IMR-90 (cell line): ENCODE results near the gene CADM4. TPM values are rescaled to one million over a fixed set of nuclear protein-coding genes. Genes with fewer than 3 reads are reported as not detected.

Source experiments
- ATAC-seq: fragments of 200-7000 bp; cut with Tn5 transposase; 2 replicates; pipeline ENCODE4 v1.9.1; 2020; ENCODE audit warnings: low read depth, mild to moderate bottlenecking, moderate library complexity
- BruUV-seq: library from RNA; stranded (reverse); fragments of 400-500 nt; replicated peaks from 2 replicates; lab custom pipeline; 2021; lab: Mats Ljungman, UMichigan
- CTCF ChIA-PET: fragments of 300-600 bp; formaldehyde crosslinking; extraction: SDS; loops from one replicate; lab custom pipeline; 2021; ENCODE audit warnings: antibody characterized with exemption; lab: Yijun Ruan, JAX
- POLR2A ChIA-PET: fragments of 300-600 bp; sonication (Branson Sonifier 250); formaldehyde crosslinking; loops from one replicate; lab custom pipeline; 2022; ENCODE audit warnings: antibody characterized with exemption; ENCODE audit not compliant: unreplicated experiment; lab: Charles Lee
- DNase-seq: peaks from one replicate; pipeline ENCODE4 v3.0.0; 2013
- H2AFZ ChIP-seq: replicated peaks from 2 replicates; pipeline ENCODE3; 2013; ENCODE audit warnings: low read length, mild to moderate bottlenecking; ENCODE audit not compliant: poor library complexity
- H2AK5ac ChIP-seq: 2 replicates; pipeline ENCODE4 v1.6.1; 2013; ENCODE audit warnings: low read depth, low read length, inconsistent platforms
- H2AK9ac ChIP-seq: replicated peaks from 2 replicates; pipeline ENCODE3; 2013; ENCODE audit warnings: mild to moderate bottlenecking, low read depth, low read length, moderate library complexity; ENCODE audit not compliant: poor library complexity
- H2BK120ac ChIP-seq: 2 replicates; pipeline ENCODE4 v1.6.1; 2013; ENCODE audit warnings: low read depth, low read length, inconsistent platforms
- H2BK15ac ChIP-seq: 3 replicates; pipeline ENCODE4 v1.6.1; 2013; ENCODE audit warnings: low read depth, low read length, inconsistent platforms
- H2BK20ac ChIP-seq: 2 replicates; pipeline ENCODE4 v1.6.1; 2013; ENCODE audit warnings: low read depth, mild to moderate bottlenecking, inconsistent platforms, low read length, moderate library complexity
- H2BK5ac ChIP-seq: 2 replicates; pipeline ENCODE4 v1.6.1; 2013; ENCODE audit warnings: mild to moderate bottlenecking, low read depth, low read length, inconsistent platforms; ENCODE audit not compliant: poor library complexity, severe bottlenecking
- H3K14ac ChIP-seq: replicated peaks from 2 replicates; pipeline ENCODE4 v1.6.1; 2013; ENCODE audit warnings: low read depth, low read length, inconsistent platforms
- H3K18ac ChIP-seq: 2 replicates; pipeline ENCODE4 v1.6.1; 2013; ENCODE audit warnings: low read depth, low read length, control low read depth
- H3K23ac ChIP-seq: 2 replicates; pipeline ENCODE4 v1.6.1; 2013; ENCODE audit warnings: low read depth, low read length, inconsistent platforms
- H3K27ac ChIP-seq: 2 replicates; pipeline ENCODE4 v1.5.1; 2013; ENCODE audit warnings: mild to moderate bottlenecking, control low read depth, low read length; ENCODE audit not compliant: insufficient read depth
- H3K27me3 ChIP-seq: 2 replicates; pipeline ENCODE4 v1.6.1; 2013; ENCODE audit warnings: low read length; ENCODE audit not compliant: control insufficient read depth, insufficient read depth
- H3K36me3 ChIP-seq: 2 replicates; pipeline ENCODE4 v1.6.1; 2013; ENCODE audit warnings: low read length, mixed read lengths; ENCODE audit not compliant: control insufficient read depth, insufficient read depth
- H3K4ac ChIP-seq: 2 replicates; pipeline ENCODE4 v1.6.1; 2013; ENCODE audit warnings: low read depth, low read length, inconsistent platforms
- H3K4me1 ChIP-seq: 2 replicates; pipeline ENCODE4 v1.6.1; 2013; ENCODE audit warnings: low read length, mixed read lengths; ENCODE audit not compliant: control insufficient read depth, insufficient read depth
- H3K4me2 ChIP-seq: 2 replicates; pipeline ENCODE4 v1.6.1; 2013; ENCODE audit warnings: low read depth, mild to moderate bottlenecking, control low read depth, low read length, moderate library complexity
- H3K4me3 ChIP-seq: 2 replicates; pipeline ENCODE4 v1.5.1; 2013; ENCODE audit warnings: low read depth, mild to moderate bottlenecking, control low read depth, low read length, moderate library complexity; ENCODE audit not compliant: insufficient read depth
- H3K56ac ChIP-seq: 2 replicates; pipeline ENCODE4 v1.6.1; 2013; ENCODE audit warnings: low read length, inconsistent platforms; ENCODE audit not compliant: insufficient read depth; ENCODE audit errors: extremely low read depth
- H3K79me1 ChIP-seq, 2 experiments: 2 replicates each; pipeline ENCODE4 v1.6.1; 2013; ENCODE audit warnings: low read length in 2 of 2, inconsistent platforms in 1 of 2, low read depth in 1 of 2
- H3K9ac ChIP-seq: 2 replicates; pipeline ENCODE4 v1.6.1; 2013; ENCODE audit warnings: low read depth, low read length, control low read depth
- H3K9me1 ChIP-seq: 2 replicates; pipeline ENCODE4 v1.6.1; 2013; ENCODE audit warnings: low read length, inconsistent platforms; ENCODE audit not compliant: insufficient read depth
- H3K9me3 ChIP-seq: 2 replicates; pipeline ENCODE4 v1.6.1; 2013; ENCODE audit warnings: low read length; ENCODE audit not compliant: control insufficient read depth, insufficient read depth
- H4K20me1 ChIP-seq: 2 replicates; pipeline ENCODE4 v1.6.1; 2013; ENCODE audit warnings: low read length, inconsistent platforms; ENCODE audit not compliant: insufficient read depth
- H4K5ac ChIP-seq: 2 replicates; pipeline ENCODE4 v1.6.1; 2013; ENCODE audit warnings: mild to moderate bottlenecking, low read depth, low read length, control low read depth
- H4K8ac ChIP-seq, 2 experiments: 2 replicates each; pipeline ENCODE4 v1.6.1; 2013; ENCODE audit warnings: low read depth in 2 of 2, low read length in 2 of 2, control low read depth in 1 of 2, inconsistent platforms in 1 of 2
- H4K91ac ChIP-seq: 2 replicates; pipeline ENCODE4 v1.6.1; 2013; ENCODE audit warnings: low read depth, low read length, inconsistent platforms; ENCODE audit not compliant: insufficient read depth
- BHLHE40 ChIP-seq: fragments of 150-350 bp; IDR thresholded peaks from 2 replicates; pipeline ENCODE4 v1.6.1; 2016; ENCODE audit warnings: mild to moderate bottlenecking, low read depth, low read length
- CEBPB ChIP-seq: IDR thresholded peaks from 2 replicates; pipeline ENCODE4 v1.6.1; 2012; ENCODE audit warnings: low read depth, low read length, improper control_type of control experiment
- CHD1 ChIP-seq: IDR thresholded peaks from 2 replicates; pipeline ENCODE4 v1.6.1; 2012; ENCODE audit warnings: low read depth, low read length, improper control_type of control experiment
- FOS ChIP-seq: fragments of 150-350 bp; IDR thresholded peaks from 2 replicates; pipeline ENCODE4 v1.6.1; 2016; ENCODE audit warnings: low read depth, low read length
- MAFK ChIP-seq: IDR thresholded peaks from 2 replicates; pipeline ENCODE4 v1.6.1; 2012; ENCODE audit warnings: low read depth, low read length, improper control_type of control experiment
- MAZ ChIP-seq: IDR thresholded peaks from 2 replicates; pipeline ENCODE4 v1.6.1; 2012; ENCODE audit warnings: low read depth, mild to moderate bottlenecking, low read length, improper control_type of control experiment, moderate library complexity, borderline replicate concordance
- NFE2L2 ChIP-seq: fragments of 150-350 bp; IDR thresholded peaks from 2 replicates; pipeline ENCODE4 v1.6.1; 2016; ENCODE audit warnings: low read depth, mild to moderate bottlenecking, low read length
- POLR2A ChIP-seq: IDR thresholded peaks from 2 replicates; pipeline ENCODE4 v1.6.1; 2012; ENCODE audit warnings: mild to moderate bottlenecking, low read depth, low read length
- RCOR1 ChIP-seq: IDR thresholded peaks from 2 replicates; pipeline ENCODE4 v1.6.1; 2012; ENCODE audit warnings: mild to moderate bottlenecking, low read length, improper control_type of control experiment; ENCODE audit not compliant: insufficient replicate concordance
- RFX5 ChIP-seq: IDR thresholded peaks from 2 replicates; pipeline ENCODE4 v1.8.0; 2012; ENCODE audit warnings: low read depth, mild to moderate bottlenecking, low read length, moderate library complexity
- SMC3 ChIP-seq: fragments of 150-350 bp; IDR thresholded peaks from 2 replicates; pipeline ENCODE4 v1.6.1; 2016; ENCODE audit warnings: low read depth, mild to moderate bottlenecking, antibody characterized with exemption, low read length, moderate library complexity
- WGBS, 2 experiments: methylation state at CpG; one replicate each; pipeline versions ENCODE4 v1.1.5 to v1.1.7; 2013; ENCODE audit warnings: missing lambda C conversion rate in 2 of 2; ENCODE audit not compliant: insufficient read length in 1 of 2; ENCODE audit errors: extremely low coverage in 2 of 2; 5-methylcytosine and 5-hydroxymethylcytosine counted together
- dilution Hi-C: fragments of 300-500 bp; cut with HindIII; formaldehyde crosslinking; loops from one replicate; pipeline ENCODE4 v1.14.3; 2018; ENCODE audit warnings: low sequenced_read_pairs; ENCODE audit not compliant: unreplicated experiment
- in situ Hi-C: fragments of 300-500 bp; cut with MboI; formaldehyde crosslinking; loops from 3 replicates; pipeline ENCODE4 v1.14.3; 2019; ENCODE audit warnings: low sequenced_read_pairs, inconsistent platforms, mixed read lengths
- intact Hi-C: fragments of 100-400 bp; cut with micrococcal nuclease; formaldehyde crosslinking; loops from 2 replicates; pipeline ENCODE4 v1.10.0; 2022
- polyA plus RNA-seq, 3 experiments: library from polyadenylated mRNA; depleted of rRNA; stranded (reverse); fragments of >200 nt; gene quantifications; 2 replicates each; pipeline ENCODE4 v1.2.3, GENCODE V29; 2012; ENCODE audit warnings: low replicate concordance in 1 of 3
- total RNA-seq: library from RNA; depleted of rRNA; stranded (reverse); fragments of >200 nt; gene quantifications from 2 replicates; pipeline ENCODE4 v1.2.3, GENCODE V29; 2012
- TF ChIP-seq, protein P1 (sequence below): fragments of 150-350 bp; IDR thresholded peaks from 2 replicates; pipeline ENCODE4 v1.6.1; 2016; ENCODE audit warnings: low read depth, mild to moderate bottlenecking, low read length, moderate library complexity, borderline replicate concordance
- TF ChIP-seq, protein P2 (sequence below): conservative IDR thresholded peaks from 2 replicates; pipeline ENCODE4 v1.5.1; 2012; ENCODE audit warnings: mild to moderate bottlenecking, low read depth, low read length, improper control_type of control experiment
- TF ChIP-seq, protein P3 (sequence below): fragments of 150-350 bp; IDR thresholded peaks from 2 replicates; pipeline ENCODE4 v1.6.1; 2017; ENCODE audit warnings: mild to moderate bottlenecking, antibody characterized with exemption, low read length, low read depth

The CADM4 gene
- total and polyA plus RNA-seq, 2 of the 4 experiments (the other 2 are of a cell fraction): 2.0 to 4.9 TPM

DNA sequence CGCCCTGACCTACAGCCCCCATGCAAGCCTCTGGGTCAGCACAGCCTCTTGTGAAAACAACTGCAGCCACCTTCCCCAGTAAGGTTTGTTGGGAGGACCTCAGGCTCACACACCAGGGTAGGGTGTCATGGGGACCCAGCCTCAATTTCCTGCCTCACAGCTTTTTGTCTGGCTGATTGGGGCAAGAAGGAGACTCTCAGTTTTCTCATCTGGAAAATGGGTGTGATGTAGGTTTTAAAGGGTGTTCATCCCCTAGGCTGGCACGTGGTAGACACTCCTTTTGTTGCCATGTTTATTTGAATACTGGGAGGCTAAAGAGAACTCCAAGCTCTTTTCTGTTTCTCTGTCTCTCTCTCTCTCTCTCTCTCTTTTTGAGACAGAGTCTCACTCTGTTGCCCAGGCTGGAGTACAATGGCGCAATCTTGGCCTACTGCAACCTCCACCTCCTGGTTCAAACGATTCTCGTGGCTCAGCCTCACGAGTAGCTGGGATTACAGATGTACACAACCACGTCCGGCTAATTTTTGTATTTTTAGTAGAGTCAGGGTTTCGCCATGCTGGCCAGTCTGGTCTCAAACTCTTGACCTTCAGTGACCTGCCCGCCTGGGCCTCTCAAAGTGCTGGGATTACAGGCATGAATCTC is 48.5 kb upstream of the CADM4 start (continued):
- TF ChIP-seq RCOR1 (no peak), MAZ (no peak), FOS (no peak), POLR2A (no peak), MAFK (no peak)
- TF ChIP-seq, protein P1, sequence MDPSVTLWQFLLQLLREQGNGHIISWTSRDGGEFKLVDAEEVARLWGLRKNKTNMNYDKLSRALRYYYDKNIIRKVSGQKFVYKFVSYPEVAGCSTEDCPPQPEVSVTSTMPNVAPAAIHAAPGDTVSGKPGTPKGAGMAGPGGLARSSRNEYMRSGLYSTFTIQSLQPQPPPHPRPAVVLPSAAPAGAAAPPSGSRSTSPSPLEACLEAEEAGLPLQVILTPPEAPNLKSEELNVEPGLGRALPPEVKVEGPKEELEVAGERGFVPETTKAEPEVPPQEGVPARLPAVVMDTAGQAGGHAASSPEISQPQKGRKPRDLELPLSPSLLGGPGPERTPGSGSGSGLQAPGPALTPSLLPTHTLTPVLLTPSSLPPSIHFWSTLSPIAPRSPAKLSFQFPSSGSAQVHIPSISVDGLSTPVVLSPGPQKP: no peak

DNA sequence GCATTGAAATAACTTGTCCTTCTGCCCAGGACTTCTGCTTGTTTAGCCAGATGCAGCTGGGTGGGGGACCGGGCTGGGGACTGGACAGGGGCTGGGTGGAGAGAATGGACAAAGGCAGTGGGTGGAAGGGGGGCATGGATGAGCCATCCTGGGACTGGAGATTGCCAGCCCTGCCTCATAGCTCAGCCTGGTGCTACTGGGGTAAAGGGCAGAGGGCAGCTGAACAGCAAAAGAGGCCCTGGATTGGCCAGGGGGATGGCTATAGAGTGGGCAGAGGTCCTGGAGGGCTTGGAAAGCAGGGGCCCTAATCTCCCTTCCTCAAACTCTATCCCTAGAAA is 48.0 kb upstream of the CADM4 start:
- Histone ChIP-seq H3K9me1 (no peaks in the 10 kb centered on the region), H3K56ac (no peak overlapping the region), H2AK5ac (no peak overlapping the region), H3K4me2 (no peak overlapping the region), H3K4me3 (no peak overlapping the region), H2AFZ (no peak overlapping the region), H2BK120ac (no peak overlapping the region), H3K27me3 (peaks cover 2% of the 10 kb centered on the region; the same call in 1 of the 2 replicates), H4K20me1 (no peaks in the 10 kb centered on the region), H3K4me1 (peaks cover 2% of the 10 kb centered on the region; the same call in 1 of the 2 replicates), H2AK9ac (peak overlapping the region; percentile 28), H3K9ac (no peak overlapping the region), H4K5ac (no peak overlapping the region), H3K18ac (no peak overlapping the region), H3K79me1 (no peaks in the 10 kb centered on the region), H3K4ac (no peak overlapping the region), H2BK20ac (no peak overlapping the region), H4K8ac (no peak overlapping the region), H3K9me3 (peaks cover 23% of the 10 kb centered on the region), H2BK5ac (no peak overlapping the region), H2BK15ac (no peak overlapping the region), H3K27ac (no peak overlapping the region), H4K91ac (no peak overlapping the region), H3K23ac (no peak overlapping the region), H3K36me3 (no peaks in the 10 kb centered on the region), H3K14ac (no peak overlapping the region)
- intact Hi-C loops: no loop called here
- no CpG with 5 or more reads among the region's 1 CpG for WGBS, 2 experiments
- CTCF ChIA-PET: no interaction called here
- in situ Hi-C loops: no loop called here
- DNase-seq: no peak
- BruUV-seq: no TSS peak
- dilution Hi-C loops: no loop called here
- POLR2A ChIA-PET: no interaction called here
- ATAC-seq: no peak
- TF ChIP-seq, protein P2, sequence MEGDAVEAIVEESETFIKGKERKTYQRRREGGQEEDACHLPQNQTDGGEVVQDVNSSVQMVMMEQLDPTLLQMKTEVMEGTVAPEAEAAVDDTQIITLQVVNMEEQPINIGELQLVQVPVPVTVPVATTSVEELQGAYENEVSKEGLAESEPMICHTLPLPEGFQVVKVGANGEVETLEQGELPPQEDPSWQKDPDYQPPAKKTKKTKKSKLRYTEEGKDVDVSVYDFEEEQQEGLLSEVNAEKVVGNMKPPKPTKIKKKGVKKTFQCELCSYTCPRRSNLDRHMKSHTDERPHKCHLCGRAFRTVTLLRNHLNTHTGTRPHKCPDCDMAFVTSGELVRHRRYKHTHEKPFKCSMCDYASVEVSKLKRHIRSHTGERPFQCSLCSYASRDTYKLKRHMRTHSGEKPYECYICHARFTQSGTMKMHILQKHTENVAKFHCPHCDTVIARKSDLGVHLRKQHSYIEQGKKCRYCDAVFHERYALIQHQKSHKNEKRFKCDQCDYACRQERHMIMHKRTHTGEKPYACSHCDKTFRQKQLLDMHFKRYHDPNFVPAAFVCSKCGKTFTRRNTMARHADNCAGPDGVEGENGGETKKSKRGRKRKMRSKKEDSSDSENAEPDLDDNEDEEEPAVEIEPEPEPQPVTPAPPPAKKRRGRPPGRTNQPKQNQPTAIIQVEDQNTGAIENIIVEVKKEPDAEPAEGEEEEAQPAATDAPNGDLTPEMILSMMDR: no peak
- TF ChIP-seq RCOR1: no peak
- TF ChIP-seq CEBPB: no peak
- no peak for TF ChIP-seq POLR2A
- TF ChIP-seq CHD1: no peak
- TF ChIP-seq, protein P3, sequence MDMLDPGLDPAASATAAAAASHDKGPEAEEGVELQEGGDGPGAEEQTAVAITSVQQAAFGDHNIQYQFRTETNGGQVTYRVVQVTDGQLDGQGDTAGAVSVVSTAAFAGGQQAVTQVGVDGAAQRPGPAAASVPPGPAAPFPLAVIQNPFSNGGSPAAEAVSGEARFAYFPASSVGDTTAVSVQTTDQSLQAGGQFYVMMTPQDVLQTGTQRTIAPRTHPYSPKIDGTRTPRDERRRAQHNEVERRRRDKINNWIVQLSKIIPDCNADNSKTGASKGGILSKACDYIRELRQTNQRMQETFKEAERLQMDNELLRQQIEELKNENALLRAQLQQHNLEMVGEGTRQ: no peak
- no peak for TF ChIP-seq RFX5
- TF ChIP-seq NFE2L2: no peak
- TF ChIP-seq BHLHE40: no peak
- TF ChIP-seq MAZ: no peak
- no peak for TF ChIP-seq SMC3
